GM12874 (cell line): ENCODE results near the gene SARS1.

Experiments used
- TF ChIP-seq, protein P1 (sequence below): IDR thresholded peaks from 2 replicates; pipeline ENCODE4 v1.5.1; 2011; ENCODE audit warnings: low read depth, mild to moderate bottlenecking, control low read depth, low read length, moderate library complexity; ENCODE audit not compliant: insufficient read depth

The SARS1 gene

DNA sequence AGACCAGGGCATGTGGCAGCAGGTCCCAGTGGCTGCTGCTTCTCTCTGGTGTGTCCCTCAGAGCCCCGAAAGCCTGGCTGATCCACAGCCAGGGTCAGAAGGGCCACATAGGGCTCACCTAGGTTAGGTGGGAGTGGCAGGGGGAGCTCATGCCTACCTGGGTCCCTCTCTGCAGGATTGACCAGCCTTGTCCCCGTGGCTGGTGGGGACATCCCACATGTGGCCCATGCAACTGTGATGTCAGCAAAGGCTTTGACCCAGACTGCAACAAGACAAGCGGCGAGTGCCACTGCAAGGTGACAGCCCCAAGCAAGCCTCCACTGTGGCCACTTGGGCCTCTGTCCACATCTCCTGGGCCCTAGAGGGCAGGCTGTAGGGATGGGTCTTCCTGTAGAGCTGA, 51.3 kb downstream of the SARS1 start:
- TF ChIP-seq, protein P1, sequence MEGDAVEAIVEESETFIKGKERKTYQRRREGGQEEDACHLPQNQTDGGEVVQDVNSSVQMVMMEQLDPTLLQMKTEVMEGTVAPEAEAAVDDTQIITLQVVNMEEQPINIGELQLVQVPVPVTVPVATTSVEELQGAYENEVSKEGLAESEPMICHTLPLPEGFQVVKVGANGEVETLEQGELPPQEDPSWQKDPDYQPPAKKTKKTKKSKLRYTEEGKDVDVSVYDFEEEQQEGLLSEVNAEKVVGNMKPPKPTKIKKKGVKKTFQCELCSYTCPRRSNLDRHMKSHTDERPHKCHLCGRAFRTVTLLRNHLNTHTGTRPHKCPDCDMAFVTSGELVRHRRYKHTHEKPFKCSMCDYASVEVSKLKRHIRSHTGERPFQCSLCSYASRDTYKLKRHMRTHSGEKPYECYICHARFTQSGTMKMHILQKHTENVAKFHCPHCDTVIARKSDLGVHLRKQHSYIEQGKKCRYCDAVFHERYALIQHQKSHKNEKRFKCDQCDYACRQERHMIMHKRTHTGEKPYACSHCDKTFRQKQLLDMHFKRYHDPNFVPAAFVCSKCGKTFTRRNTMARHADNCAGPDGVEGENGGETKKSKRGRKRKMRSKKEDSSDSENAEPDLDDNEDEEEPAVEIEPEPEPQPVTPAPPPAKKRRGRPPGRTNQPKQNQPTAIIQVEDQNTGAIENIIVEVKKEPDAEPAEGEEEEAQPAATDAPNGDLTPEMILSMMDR: no peak

DNA sequence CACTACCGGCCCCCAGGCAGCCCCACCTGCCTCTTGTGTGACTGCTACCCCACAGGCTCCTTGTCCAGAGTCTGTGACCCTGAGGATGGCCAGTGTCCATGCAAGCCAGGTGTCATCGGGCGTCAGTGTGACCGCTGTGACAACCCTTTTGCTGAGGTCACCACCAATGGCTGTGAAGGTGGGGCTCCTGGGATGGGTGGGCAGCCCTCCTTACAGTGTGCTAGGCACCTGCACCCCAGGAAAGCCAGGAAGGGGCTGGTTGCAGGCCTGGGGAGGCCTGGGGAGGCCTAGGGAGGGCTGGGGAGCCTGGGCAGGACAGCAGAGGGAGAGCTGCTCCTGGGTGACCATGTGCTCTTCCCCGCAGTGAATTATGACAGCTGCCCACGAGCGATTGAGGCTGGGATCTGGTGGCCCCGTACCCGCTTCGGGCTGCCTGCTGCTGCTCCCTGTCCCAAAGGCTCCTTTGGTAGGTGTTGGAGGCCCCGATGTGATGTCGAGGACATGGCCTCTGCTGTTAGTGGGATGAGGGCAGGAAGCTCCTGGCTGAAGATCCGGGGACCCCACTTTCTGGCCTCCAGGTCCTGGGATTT, 52.1 kb downstream of the SARS1 start:
- TF ChIP-seq, protein P1: no peak

DNA sequence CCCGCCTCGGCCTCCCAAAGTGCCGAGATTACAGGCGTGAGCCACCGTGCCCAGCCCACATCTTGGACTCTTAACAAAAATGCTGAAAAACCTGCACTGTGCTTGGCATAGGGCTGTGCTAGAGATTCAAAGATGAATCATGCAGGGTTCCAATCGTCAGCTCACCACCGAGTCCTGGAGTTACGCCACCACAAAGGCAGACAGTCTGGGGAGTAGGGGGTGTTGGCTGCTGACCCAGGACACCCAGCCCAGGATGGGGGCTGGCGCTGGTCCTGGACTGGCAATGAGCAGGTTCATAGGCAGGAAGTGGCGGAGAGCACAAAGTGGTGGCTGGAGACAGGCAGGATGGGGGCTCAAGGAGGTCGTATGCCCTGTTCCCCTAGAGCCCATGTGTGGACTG, 53.2 kb downstream of the SARS1 start:
- TF ChIP-seq, protein P1: no peak

DNA sequence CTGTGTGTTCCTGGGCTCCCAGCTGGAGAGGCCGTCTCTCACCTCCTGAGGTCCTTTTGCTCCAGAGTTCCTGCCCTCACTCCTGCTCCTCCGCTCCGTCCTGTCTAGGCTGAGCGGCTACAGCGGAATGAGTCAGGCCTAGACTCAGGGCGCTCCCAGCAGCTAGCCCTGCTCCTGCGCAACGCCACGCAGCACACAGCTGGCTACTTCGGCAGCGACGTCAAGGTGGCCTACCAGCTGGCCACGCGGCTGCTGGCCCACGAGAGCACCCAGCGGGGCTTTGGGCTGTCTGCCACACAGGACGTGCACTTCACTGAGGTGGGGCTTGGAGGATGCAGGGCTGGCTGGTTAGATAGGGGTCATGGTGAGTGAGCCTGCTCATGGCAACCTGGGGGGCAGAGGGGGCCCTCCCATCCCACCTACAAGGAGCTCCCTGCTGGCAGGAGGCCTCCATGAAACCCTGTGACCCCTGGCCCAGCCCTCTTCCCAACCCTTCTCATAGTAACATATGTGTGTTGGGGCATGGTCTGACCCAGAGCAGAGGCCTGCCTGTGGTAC, 54.1 kb downstream of the SARS1 start:
- TF ChIP-seq, protein P1: no peak

DNA sequence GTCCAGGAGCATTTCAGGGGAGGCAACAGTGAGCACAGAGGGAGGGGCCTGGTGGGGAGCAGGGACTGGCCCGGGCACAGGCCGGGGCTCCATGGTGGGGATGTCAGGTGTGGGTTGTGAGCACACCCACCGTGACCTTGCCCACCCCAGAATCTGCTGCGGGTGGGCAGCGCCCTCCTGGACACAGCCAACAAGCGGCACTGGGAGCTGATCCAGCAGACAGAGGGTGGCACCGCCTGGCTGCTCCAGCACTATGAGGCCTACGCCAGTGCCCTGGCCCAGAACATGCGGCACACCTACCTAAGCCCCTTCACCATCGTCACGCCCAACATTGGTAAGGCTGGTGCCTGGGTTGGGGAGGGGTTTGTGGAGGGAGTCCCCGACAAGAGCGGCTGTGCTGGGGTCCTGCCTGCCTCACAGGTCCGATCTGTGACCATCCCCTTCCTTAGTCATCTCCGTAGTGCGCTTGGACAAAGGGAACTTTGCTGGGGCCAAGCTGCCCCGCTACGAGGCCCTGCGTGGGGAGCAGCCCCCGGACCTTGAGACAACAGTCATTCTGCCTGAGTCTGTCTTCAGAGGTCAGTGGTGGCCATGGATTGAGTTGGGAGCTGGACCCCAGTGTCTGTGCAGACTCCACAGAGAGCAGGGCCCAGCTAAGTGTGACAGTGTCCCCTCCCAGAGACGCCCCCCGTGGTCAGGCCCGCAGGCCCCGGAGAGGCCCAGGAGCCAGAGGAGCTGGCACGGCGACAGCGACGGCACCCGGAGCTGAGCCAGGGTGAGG, 54.9 kb downstream of the SARS1 start:
- TF ChIP-seq, protein P1: no peak

DNA sequence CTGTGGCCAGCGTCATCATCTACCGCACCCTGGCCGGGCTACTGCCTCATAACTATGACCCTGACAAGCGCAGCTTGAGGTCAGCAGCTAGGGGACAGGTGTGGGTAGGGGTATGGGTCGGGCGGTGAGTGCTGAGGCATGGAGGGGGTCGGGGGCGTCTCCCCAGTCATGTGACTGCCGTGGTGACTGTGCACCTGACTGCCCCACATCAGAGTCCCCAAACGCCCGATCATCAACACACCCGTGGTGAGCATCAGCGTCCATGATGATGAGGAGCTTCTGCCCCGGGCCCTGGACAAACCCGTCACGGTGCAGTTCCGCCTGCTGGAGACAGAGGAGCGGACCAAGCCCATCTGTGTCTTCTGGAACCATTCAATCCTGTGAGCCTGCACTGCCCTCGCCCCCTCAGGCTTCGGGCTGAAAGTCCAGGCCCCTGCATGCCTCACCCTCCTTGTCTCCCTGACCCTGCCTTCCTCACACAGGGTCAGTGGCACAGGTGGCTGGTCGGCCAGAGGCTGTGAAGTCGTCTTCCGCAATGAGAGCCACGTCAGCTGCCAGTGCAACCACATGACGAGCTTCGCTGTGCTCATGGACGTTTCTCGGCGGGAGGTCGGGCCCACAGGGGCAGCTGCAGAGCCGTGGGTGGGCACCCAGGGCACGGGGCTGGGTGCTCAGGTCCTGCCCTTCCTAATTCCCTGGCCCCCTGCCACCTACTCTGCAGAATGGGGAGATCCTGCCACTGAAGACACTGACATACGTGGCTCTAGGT, 55.7 kb downstream of the SARS1 start:
- TF ChIP-seq, protein P1: no peak
